Neural cell (in vitro differentiated cells): ENCODE results near the gene CDCP2. TPM values are rescaled to one million over a fixed set of nuclear protein-coding genes. Genes with fewer than 3 reads are reported as not detected.

Experiments
- H2AFZ ChIP-seq: fragments of 200-600, 300-800 bp; sonication (generic), shearing (Covaris generic); 2 replicates; pipeline ENCODE4 v1.6.0; 2014; ENCODE audit warnings: low read depth, mild to moderate bottlenecking, antibody characterized with exemption, low read length, moderate library complexity
- H3F3A ChIP-seq: fragments of 200-600 bp; shearing (Covaris generic); 2 replicates; pipeline ENCODE4 v1.6.1; 2016; ENCODE audit warnings: mild to moderate bottlenecking, moderate library complexity, mixed read lengths, antibody characterized with exemption, low read length; ENCODE audit not compliant: insufficient read depth, poor library complexity, severe bottlenecking
- H3K27ac ChIP-seq: fragments of 200-600, 300-800 bp; sonication (generic), shearing (Covaris generic); 2 replicates; pipeline ENCODE4 v1.5.1; 2014; ENCODE audit warnings: mild to moderate bottlenecking, low read length, moderate library complexity
- H3K27me3 ChIP-seq: fragments of 300-800, 200-600 bp; sonication (generic), shearing (Covaris generic); 2 replicates; pipeline ENCODE4 v1.6.0; 2014; ENCODE audit warnings: mild to moderate bottlenecking, low read depth, low read length, moderate library complexity; ENCODE audit not compliant: insufficient read depth
- H3K36me3 ChIP-seq: fragments of 300-800, 200-600 bp; sonication (generic), shearing (Covaris generic); 2 replicates; pipeline ENCODE4 v1.5.1; 2014; ENCODE audit warnings: mild to moderate bottlenecking, antibody characterized with exemption, low read length, moderate library complexity; ENCODE audit not compliant: insufficient read depth
- H3K4me2 ChIP-seq: fragments of 300-800, 200-600 bp; sonication (generic), shearing (Covaris generic); 2 replicates; pipeline ENCODE4 v1.6.0; 2014; ENCODE audit warnings: mild to moderate bottlenecking, low read length
- H3K4me3 ChIP-seq: fragments of 300-800, 200-600 bp; sonication (generic), shearing (Covaris generic); 2 replicates; pipeline ENCODE4 v1.5.1; 2014; ENCODE audit warnings: mild to moderate bottlenecking, low read length, moderate library complexity
- H3K79me2 ChIP-seq: fragments of 200-600 bp; shearing (Covaris generic); replicated peaks from 2 replicates; pipeline ENCODE4 v1.6.0; 2014; ENCODE audit warnings: mild to moderate bottlenecking, low read length, moderate library complexity; ENCODE audit not compliant: insufficient read depth
- H3K9ac ChIP-seq: fragments of 300-800, 200-600 bp; sonication (generic), shearing (Covaris generic); 2 replicates; pipeline ENCODE4 v1.6.1; 2016; ENCODE audit warnings: mild to moderate bottlenecking, low read length, mixed read lengths
- H3K9me2 ChIP-seq: fragments of 200-600 bp; shearing (Covaris generic); 2 replicates; pipeline ENCODE4 v1.6.1; 2016; ENCODE audit warnings: mild to moderate bottlenecking, low read length, mixed read lengths; ENCODE audit not compliant: insufficient read depth
- H3K9me3 ChIP-seq: fragments of 200-600, 300-800 bp; sonication (generic), shearing (Covaris generic); 2 replicates; pipeline ENCODE4 v1.6.1; 2016; ENCODE audit warnings: mild to moderate bottlenecking, mixed run types, low read length, moderate library complexity, mixed read lengths
- H4K20me1 ChIP-seq: fragments of 200-600 bp; shearing (Covaris generic); 2 replicates; pipeline ENCODE4 v1.6.1; 2016; ENCODE audit warnings: mild to moderate bottlenecking, mixed run types; ENCODE audit not compliant: insufficient read depth
- CTCF ChIP-seq: fragments of 450-650 bp; IDR thresholded peaks from 2 replicates; pipeline ENCODE4 v1.5.1; 2014; ENCODE audit warnings: antibody characterized with exemption, mild to moderate bottlenecking, moderate library complexity; ENCODE audit not compliant: poor library complexity, severe bottlenecking
- EP300 ChIP-seq: fragments of 450-650 bp; conservative IDR thresholded peaks from 2 replicates; pipeline ENCODE4 v1.6.1; 2014; ENCODE audit warnings: antibody characterized with exemption, mild to moderate bottlenecking, moderate library complexity; ENCODE audit not compliant: poor library complexity, severe bottlenecking
- EZH2 ChIP-seq: fragments of 200-600, 300-800 bp; shearing (Covaris generic), sonication (generic); IDR thresholded peaks from 2 replicates; pipeline ENCODE4 v1.6.1; 2014; ENCODE audit warnings: antibody characterized with exemption, low read length, borderline replicate concordance, mild to moderate bottlenecking; ENCODE audit not compliant: insufficient read depth, poor library complexity, severe bottlenecking
- MXI1 ChIP-seq: fragments of 450-650 bp; conservative IDR thresholded peaks from 2 replicates; pipeline ENCODE4 v1.6.1; 2014; ENCODE audit warnings: antibody characterized with exemption, mild to moderate bottlenecking; ENCODE audit not compliant: poor library complexity, severe bottlenecking
- POLR2AphosphoS5 ChIP-seq: IDR thresholded peaks from 2 replicates; pipeline ENCODE4 v1.6.1; 2012
- RAD21 ChIP-seq: fragments of 450-650 bp; conservative IDR thresholded peaks from 2 replicates; pipeline ENCODE4 v1.6.1; 2014; ENCODE audit warnings: antibody characterized with exemption, mild to moderate bottlenecking, moderate library complexity
- SMC3 ChIP-seq: fragments of 450-650 bp; conservative IDR thresholded peaks from 2 replicates; pipeline ENCODE4 v1.6.1; 2014; ENCODE audit warnings: antibody characterized with exemption, mild to moderate bottlenecking, moderate library complexity; ENCODE audit not compliant: poor library complexity
- TAF1 ChIP-seq: IDR thresholded peaks from 2 replicates; pipeline ENCODE4 v1.6.1; 2012; ENCODE audit warnings: low read depth
- polyA plus RNA-seq: library from polyadenylated mRNA; depleted of rRNA; stranded (reverse); fragments of >200 nt; gene quantifications from 2 replicates; pipeline ENCODE4 v1.2.3, GENCODE V29; 2014
- TF ChIP-seq, protein P1 (sequence below): IDR thresholded peaks from 2 replicates; pipeline ENCODE4 v1.6.1; 2012; ENCODE audit warnings: borderline replicate concordance

Gene CDCP2
- polyA plus RNA-seq, 1 donor from 2014 or later: not detected

DNA sequence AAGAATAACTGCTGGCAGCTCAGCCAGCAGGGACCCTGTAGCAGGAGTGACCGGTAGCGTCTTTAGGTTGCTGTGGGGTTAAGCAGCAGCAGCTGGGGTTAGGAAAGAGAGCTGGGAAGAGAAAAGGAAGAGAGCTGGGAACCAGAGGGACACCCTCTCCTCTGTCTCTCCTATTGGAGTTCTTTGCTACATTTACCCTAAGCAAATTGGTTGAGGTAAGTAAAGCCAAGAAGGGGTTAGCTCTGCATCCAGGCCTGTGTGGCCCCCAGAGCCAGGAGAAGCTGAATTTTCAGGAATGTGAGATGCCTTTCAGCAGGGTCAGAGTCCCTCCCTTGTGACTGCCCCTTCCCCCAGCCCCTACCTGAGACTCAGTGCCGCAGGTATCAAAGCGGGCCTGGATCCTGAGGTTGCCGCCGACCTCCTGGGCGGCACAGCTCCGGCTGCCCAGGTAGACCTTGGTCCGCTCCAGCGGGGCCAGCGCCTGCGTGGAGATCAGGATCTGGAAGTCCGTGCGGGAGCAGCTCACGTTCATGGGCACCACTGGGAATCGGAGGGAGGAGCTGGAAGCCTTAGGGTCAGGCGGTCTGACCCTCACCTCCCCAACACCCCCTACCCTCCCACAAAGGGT is 16.4 kb downstream of the CDCP2 start:
- Histone ChIP-seq H3K36me3 (no peaks in the 10 kb centered on the region), H3K27me3 (no peaks in the 10 kb centered on the region), H2AFZ (no peak overlapping the region), H4K20me1 (no peaks in the 10 kb centered on the region), H3K4me2 (no peak overlapping the region), H3K4me3 (no peak overlapping the region), H3K9ac (no peak overlapping the region), H3K9me2 (no peaks in the 10 kb centered on the region), H3F3A (no peaks in the 10 kb centered on the region), H3K27ac (no peak overlapping the region), H3K79me2 (no peaks in the 10 kb centered on the region), H3K9me3 (no peaks in the 10 kb centered on the region)
- no peak for TF ChIP-seq RAD21
- no peak for TF ChIP-seq POLR2AphosphoS5
- no peak for TF ChIP-seq TAF1

- TF ChIP-seq EZH2: no peak
- no peak for TF ChIP-seq SMC3
- no peak for TF ChIP-seq RAD21
- no peak for TF ChIP-seq POLR2AphosphoS5
- TF ChIP-seq EP300: no peak
- no peak for TF ChIP-seq MXI1
- no peak for TF ChIP-seq CTCF
- TF ChIP-seq, protein P1, sequence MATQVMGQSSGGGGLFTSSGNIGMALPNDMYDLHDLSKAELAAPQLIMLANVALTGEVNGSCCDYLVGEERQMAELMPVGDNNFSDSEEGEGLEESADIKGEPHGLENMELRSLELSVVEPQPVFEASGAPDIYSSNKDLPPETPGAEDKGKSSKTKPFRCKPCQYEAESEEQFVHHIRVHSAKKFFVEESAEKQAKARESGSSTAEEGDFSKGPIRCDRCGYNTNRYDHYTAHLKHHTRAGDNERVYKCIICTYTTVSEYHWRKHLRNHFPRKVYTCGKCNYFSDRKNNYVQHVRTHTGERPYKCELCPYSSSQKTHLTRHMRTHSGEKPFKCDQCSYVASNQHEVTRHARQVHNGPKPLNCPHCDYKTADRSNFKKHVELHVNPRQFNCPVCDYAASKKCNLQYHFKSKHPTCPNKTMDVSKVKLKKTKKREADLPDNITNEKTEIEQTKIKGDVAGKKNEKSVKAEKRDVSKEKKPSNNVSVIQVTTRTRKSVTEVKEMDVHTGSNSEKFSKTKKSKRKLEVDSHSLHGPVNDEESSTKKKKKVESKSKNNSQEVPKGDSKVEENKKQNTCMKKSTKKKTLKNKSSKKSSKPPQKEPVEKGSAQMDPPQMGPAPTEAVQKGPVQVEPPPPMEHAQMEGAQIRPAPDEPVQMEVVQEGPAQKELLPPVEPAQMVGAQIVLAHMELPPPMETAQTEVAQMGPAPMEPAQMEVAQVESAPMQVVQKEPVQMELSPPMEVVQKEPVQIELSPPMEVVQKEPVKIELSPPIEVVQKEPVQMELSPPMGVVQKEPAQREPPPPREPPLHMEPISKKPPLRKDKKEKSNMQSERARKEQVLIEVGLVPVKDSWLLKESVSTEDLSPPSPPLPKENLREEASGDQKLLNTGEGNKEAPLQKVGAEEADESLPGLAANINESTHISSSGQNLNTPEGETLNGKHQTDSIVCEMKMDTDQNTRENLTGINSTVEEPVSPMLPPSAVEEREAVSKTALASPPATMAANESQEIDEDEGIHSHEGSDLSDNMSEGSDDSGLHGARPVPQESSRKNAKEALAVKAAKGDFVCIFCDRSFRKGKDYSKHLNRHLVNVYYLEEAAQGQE: no peak
- no peak for TF ChIP-seq TAF1
- H3K27me3 ChIP-seq: no peaks in the 10 kb centered on the region
- H2AFZ ChIP-seq: no peak overlapping the region
- no peak overlapping the region for H3K9ac ChIP-seq
- no peak overlapping the region for H3K4me2 ChIP-seq
- H3K27ac ChIP-seq: no peak overlapping the region
- H3K79me2 ChIP-seq: no peaks in the 10 kb centered on the region
- no peaks in the 10 kb centered on the region for H3K9me2 ChIP-seq
- H4K20me1 ChIP-seq: no peaks in the 10 kb centered on the region
- H3F3A ChIP-seq: no peaks in the 10 kb centered on the region
- no peak overlapping the region for H3K4me3 ChIP-seq
- H3K9me3 ChIP-seq: no peaks in the 10 kb centered on the region
- no peaks in the 10 kb centered on the region for H3K36me3 ChIP-seq
Measured at GRCh38 chr1:54135436-54136120, 17.2 kb downstream of the CDCP2 start.
